GM18867 (cell line): ENCODE data around the gene SCGB3A1.

ENCODE experiments used
- ATAC-seq: cut with Tn5 transposase; IDR thresholded peaks from one replicate; pipeline ENCODE4 v1.9.1; 2021; ENCODE audit warnings: mild to moderate bottlenecking, moderate library complexity; ENCODE audit not compliant: unreplicated experiment

SCGB3A1 gene

GRCh38 chr5:180606215-180606785 is 15.0 kb upstream of the SCGB3A1 start:
- no peak for ATAC-seq

- peak; percentile 54 for ATAC-seq
Observed at GRCh38 chr5:180605554-180606214, 14.4 kb upstream of the SCGB3A1 start.

GRCh38 chr5:180604271-180604670 is 13.0 kb upstream of the SCGB3A1 start:
- no peak for ATAC-seq

DNA sequence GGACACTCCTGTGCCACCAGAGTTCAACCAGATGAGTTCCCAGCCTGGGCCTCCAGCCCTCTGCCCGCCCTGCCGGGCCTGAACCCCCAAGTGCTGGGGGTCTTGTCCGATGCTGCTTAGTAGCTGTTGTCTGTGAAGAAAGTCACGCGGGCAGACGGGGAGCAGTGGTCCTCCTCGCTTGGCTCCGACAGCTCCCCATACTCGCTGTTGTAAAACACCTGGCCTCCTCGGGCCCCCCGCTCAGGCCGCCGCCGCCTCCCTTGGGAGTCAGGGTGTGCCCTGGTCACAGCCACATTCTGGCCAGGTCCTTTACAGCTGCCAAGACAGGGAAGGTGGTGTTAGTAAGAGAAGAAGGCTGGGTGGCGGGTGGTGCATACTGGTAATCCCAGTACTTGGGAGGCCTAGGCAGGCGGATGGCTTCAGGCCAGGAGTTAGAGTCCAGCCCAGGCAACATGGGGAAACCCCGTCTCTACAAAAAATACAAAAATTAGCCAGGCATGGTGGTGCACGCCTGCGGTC is 11.8 kb upstream of the SCGB3A1 start:
- no peak for ATAC-seq

DNA sequence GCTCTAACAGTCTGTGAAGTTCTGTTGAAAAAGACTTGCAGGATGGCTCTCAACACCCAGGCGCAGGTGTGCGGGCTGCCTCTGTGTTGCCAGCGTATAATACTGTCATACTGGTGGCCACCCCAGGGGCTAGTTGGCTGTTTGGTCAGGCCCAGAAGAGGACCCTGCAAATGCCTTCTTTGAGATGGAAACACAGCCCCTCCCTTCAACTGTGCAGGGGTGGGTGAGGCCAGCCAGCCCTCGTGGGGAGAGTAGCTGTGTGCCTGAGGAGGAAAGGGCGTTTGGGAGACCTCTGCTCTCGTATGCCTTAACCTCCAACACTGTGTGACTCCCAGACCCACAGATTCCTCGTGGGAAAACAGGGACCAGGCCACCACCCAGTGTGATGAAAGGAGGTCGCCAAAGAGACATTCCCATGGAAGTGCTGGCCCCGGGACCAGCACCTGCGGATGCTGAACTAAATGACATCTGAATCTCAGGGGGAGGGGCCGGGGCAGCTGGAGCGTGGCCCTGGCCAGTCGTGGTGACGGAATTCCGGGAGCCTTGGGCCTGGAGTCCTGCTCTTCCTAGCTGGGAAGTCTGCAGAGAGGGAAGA is 11.3 kb upstream of the SCGB3A1 start:
- ATAC-seq = no peak

DNA sequence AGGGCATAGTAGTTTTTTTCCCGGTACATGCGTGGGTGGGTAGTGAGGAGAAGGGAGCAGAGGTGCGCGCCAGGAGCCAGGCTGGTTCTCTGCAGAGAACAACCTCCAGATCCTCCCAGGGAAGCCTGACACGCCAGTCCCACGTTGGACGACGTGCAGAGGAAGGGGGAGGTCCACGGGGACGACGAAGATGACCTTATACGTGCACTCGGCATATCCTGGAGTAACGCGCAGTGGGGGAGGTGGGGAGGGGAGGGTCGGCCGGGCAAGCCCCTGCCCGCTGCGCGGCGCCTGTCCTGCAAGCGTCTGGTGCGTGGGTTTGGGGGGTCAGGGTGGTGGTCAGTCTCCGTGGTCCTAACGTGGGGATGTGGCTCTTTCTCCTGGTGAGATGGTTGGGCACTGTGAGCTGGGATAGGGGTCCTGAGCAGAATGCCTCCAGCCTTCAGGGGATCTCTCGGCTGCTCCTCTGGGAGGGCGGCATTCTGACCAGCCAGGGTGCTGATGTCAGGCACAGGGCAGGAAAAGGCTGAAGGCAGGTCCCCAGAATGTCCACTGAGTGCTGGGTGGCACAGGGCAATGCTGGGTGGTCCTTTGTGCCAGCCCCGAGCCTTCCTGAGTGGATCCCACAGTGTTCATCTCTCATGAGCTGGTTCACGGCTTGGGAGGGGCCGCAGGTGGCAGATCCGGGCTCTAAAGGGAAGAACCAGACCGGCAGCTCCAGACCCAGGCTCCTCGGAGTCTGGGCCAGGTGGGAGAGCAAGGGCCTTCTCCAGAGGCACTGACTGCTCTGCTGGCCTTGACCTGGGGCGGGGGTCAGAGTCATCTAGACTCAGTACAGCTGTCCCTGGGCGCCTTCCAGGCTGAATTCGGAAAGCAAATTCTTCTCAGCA is 10.5 kb upstream of the SCGB3A1 start:
- ATAC-seq = no peak

DNA sequence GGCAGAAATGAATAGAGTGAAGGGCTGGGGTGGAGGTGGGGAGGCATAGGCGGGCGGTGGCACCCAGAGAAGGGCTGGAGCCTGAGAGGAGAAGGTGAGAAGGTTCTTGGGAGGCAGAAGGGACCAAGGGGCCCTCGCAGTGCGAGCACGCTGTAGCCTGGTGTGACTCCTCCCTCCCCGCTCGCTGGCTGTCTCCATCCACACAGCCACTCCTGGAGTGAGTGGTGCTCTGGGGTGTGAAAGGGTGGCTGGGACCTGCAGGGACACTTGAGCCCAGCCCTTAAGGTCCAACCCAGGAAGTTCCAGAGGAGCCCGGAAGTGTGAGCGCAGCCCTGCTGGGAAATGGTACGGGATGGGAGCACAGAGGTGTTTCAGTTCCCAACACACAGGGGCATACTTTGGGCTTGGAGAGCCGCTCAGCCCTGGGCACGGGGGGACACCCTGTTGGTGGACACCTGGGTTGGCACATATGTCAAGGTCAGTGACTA is 9.3 kb upstream of the SCGB3A1 start:
- no peak for ATAC-seq

- no peak for ATAC-seq
Observed at GRCh38 chr5:180599981-180600553, 8.8 kb upstream of the SCGB3A1 start.

- ATAC-seq = no peak
Observed at GRCh38 chr5:180599590-180599914, 8.3 kb upstream of the SCGB3A1 start.

- ATAC-seq = no peak
Observed at GRCh38 chr5:180598797-180599589, 7.7 kb upstream of the SCGB3A1 start.

GRCh38 chr5:180598316-180598701 is 7.0 kb upstream of the SCGB3A1 start:
- no peak for ATAC-seq

- no peak for ATAC-seq
Observed at GRCh38 chr5:180596668-180597231, 5.5 kb upstream of the SCGB3A1 start.

DNA sequence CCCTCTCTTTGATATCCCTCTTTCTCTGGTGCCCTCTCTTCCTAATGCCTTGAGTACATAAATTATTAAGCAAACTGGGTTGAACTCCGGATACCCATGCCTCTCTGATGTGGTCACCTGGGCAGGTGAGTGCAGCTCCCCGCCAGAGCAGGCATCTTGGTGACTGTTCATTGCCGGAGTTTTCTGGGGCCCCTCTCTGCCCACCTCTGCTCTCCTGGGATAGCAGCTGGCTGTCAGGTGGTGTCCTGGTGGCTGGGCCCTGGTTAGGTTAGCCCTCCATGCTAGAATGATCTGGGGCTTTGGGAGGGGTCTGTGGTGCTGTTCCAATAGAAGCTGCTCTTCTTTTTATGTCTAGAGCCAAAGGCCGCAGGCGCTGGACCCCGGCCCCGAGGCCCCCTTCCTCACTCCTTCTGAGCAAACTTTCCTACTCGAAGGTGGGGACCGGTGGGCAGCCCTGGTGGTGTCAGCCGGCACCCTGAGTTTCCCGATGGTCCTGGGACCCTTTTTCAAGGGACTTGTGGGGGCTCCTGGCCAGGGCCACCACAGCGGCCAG is 4.9 kb upstream of the SCGB3A1 start:
- ATAC-seq = no peak

DNA sequence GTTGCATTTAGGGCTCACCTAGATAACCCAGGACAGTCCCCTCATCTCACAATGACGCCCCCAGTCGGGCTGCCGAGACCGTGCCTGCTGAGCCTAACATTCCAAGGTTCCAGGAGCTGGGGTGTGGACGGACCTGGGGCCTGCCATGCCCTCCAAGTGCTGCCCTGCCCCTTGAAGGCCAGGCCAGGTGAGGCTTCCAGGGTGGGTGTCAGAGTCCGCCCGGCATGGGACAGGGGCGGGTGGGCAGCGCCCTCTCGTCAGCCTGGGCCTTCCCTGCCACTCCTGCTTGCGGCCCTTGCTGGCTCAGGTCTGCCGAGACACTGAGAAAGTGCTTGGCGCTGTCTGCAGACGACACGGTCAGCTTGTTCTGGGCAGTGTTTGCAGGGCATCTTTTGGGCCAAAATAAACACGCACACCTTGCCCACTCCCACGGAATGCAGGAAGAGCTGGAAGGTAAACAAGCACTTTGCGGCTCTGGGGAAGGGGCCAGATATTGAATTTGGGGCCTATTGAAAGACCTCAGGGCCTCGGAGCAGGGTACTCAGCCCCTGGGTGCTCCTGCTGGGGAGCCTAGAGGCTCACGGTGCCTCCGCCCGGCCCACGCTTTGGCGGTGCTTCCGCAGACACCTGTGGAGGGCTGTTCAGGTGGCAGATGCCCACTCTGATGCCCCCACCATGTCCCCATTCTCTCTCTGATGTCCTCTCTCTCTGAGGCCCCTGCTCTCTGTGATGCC is 4.2 kb upstream of the SCGB3A1 start:
- ATAC-seq = no peak

DNA sequence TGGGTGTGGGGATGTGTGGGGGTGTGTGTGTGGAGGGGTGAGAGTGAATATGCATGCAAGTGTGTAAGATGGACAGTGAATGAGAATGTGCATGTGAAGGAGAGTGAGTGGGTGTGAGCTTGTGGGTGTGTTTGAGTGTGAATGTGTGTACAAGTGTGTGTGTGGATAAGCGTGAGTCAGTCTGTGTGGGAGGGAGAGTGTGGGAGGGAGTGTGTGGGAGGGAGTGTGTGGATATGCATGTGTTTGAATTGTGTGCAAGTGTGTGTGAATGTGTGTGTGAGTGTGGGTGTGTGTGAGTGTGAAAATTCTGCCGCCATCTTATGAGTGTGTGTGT is 3.7 kb upstream of the SCGB3A1 start:
- ATAC-seq = no peak

- no peak for ATAC-seq
Observed at GRCh38 chr5:180594311-180595045, 3.2 kb upstream of the SCGB3A1 start.

- ATAC-seq = no peak
Observed at GRCh38 chr5:180593446-180594206, 2.3 kb upstream of the SCGB3A1 start.

DNA sequence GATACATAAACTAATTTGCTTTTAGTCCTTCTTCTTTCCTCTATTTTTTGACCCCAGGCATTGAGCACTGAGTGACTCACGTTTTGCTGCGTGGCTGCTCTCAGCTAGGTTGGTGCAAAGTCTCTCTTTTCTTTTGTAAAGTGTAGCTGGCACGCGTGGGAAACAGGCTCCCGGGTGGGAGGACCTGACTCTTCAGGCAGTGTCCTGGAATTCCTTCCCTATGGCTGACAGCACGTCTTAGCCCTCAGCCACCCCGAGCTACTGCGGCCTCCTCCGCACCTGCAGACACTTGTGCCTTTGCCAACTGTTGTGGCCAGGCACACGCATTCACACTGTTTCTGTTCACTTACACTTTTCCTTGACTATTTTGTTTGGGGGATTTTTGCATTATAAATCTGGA is 877 bp upstream of the SCGB3A1 start:
- no peak for ATAC-seq
